HG03280 (cell line): ENCODE results near the gene GHRL.

Experiments
- ATAC-seq: cut with Tn5 transposase; IDR thresholded peaks from one replicate; pipeline ENCODE4 v1.9.1; 2021; ENCODE audit warnings: mild to moderate bottlenecking, moderate library complexity; ENCODE audit not compliant: unreplicated experiment

Gene GHRL

GRCh38 chr3:10248184-10248983 is 44.4 kb downstream of the GHRL start, which contains the start of gene TATDN2:
TATDN2 (plus strand) TSS chr3:10248459; CDS start chr3:10249201, 742 bp downstream.
- peak; percentile 96 for ATAC-seq

GRCh38 chr3:10247679-10248183 is 45.0 kb downstream of the GHRL start:
- no peak for ATAC-seq

- ATAC-seq = no peak
These were observed 47.5 kb downstream of the GHRL start for GRCh38 chr3:10245081-10245712.

GRCh38 chr3:10244009-10244408 is 48.7 kb downstream of the GHRL start:
- ATAC-seq = no peak

- ATAC-seq = no peak
These were observed 50.3 kb downstream of the GHRL start for GRCh38 chr3:10242182-10243065.

GRCh38 chr3:10240799-10241198 is 51.9 kb downstream of the GHRL start:
- ATAC-seq = no peak

- ATAC-seq = no peak
These were observed 54.2 kb downstream of the GHRL start for GRCh38 chr3:10238345-10239183.
